DMS 273 treated with DMSO at 0.1 percent for 48 hours (cell line): ENCODE data around the gene DIPK1B.

Source experiments
- DNase-seq: peaks from one replicate; lab custom pipeline; 2025; lab: John Stamatoyannopoulos, UW

DIPK1B gene

DNA sequence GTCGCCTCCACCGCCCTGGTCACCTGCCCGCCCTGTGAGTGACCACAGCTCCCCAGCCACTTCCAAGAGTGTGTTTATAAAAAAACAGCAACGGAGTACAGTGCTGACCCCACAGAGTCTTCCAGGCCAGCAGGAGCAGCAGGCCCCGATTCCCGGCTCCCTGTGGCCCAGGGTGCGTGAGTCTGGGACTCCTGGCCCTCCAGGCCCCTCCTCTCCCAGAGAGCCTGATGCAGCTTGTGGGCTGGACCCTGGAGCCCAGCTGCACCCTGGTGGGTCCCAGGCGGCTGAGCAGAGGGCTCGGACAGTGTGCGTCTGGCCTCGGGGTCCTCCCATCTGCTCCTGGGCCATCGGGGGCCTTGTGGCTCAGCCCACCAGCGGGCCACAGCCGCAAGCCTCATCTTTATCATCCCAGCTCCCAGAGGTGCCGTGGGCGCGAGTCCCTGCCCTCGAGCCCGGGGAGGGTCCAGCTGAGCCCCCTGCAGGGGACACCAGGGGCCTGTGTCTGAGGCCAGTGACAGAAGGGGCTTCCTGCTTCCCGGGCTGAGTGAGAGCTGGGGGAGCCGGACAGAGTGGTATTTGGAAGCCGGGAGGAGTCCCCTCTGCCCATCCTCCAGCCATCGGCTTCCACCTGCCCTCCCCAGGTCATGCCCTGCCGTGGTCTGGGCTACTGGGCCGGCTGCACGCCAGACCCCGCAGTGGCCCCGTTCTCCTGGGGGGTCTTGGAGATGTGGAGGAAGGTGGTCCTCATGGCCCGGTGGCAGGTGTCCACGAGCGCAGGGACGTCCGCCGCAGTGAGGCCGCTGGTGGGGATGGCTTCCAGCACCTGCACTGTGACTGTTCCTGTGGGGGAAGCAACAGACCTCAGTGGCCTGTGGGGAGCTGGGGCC is 39.0 kb upstream of the DIPK1B start:
- DNase-seq: no peak

DNA sequence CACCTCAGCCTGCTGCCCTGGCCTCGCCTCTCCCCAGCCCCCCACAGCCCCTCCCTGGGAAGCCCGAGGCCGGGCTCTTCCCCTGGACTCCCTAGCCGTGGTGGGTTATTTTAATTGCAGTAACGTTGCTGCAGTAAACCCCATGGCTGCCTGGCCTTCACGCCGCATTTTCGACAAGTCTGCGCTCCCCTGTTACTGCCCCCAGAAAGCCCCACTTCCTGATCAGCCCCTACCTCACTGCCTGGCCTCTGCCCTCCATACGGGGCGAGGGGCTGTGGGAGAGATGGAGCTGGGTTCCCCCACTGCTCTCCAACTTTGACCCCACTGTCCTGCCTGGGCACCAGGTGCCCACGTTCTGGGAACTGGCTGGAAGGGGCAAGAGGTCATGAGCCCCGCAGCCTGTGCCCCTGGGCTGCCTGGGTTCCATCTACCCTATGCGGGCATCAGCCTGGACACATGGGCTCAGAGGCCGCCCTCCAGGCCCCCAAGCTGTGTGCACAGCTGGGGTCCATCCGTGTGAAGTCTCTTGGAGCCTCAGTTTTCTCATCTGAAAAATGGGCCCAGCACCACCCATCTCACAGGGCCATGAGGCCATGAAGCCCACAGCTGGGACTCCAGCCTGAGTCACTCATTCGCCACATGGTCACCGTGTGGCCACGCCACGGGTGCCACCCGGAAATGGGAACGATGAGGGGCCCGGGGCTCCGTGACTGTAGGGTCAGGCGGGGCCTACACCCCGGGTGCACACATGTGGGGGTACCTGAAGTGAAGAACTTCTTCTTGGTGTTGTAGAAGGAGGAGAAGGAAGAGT is 38.2 kb upstream of the DIPK1B start:
- DNase-seq: no peak

DNA sequence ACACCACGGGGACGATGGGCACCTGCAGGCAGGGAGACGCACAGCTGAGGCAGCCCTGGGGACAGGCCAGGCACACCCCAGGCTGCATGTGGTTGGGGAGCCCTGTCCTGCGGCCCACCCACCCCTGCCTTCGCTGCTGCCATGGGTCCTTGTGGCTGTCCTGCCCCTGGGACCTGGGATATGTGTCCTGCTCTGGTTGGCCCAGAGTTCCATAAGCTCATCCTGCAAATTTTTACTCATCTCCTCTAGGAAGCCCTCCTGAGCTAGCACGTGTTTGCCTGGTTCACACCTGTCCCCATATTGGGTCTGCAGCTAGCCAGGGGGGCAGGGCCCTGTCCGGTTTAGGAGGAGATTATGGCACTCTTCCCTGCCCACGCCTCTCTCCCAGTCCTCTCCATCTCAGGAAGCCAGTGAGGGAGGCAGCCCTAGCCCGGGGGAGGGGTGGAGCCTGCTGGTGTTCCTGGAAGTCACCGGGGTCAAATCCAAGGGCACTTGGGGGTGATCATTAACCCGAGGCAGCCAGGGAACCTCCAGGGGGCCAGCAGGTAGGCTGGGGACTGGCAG is 37.5 kb upstream of the DIPK1B start:
- DNase-seq: no peak

DNA sequence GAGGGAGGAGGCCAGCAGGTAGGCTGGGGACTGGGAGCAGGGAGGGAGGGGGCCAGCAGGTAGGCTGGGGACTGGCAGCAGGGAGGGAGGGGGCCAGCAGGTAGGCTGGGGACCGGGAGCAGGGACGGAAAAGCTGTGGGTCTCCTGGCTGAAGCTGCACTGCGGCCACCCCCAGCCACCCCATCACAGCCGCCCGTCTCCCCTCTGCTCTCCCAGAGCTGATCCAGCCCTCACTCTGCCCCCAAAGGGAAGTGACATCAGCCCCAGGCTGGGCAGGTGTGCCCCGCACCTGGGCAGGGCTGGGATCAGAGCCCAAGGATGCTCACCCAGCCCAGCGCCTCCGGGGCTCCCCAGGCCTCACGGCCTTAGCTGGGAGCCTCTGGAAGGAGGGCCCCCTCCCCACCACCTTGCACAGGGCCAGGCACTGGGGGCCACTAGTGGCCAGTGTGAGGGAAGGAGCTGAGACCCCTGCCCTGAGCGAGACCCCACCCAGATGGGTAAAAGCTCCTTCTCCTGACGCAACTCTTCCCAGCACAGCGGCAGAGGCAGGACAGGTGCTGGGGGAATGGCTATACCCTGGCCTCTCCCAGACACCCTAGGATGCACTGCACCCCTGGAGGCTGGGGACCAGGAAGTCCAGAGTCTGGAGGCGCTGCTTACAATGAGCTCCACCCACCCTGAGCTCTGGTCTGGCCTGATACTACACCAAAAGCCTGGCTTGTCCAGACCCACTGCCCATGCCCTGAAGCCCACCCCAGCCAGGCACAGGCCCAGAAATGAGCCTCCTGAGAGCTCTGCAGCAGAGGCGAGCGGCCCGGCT is 36.7 kb upstream of the DIPK1B start:
- DNase-seq: no peak

DNA sequence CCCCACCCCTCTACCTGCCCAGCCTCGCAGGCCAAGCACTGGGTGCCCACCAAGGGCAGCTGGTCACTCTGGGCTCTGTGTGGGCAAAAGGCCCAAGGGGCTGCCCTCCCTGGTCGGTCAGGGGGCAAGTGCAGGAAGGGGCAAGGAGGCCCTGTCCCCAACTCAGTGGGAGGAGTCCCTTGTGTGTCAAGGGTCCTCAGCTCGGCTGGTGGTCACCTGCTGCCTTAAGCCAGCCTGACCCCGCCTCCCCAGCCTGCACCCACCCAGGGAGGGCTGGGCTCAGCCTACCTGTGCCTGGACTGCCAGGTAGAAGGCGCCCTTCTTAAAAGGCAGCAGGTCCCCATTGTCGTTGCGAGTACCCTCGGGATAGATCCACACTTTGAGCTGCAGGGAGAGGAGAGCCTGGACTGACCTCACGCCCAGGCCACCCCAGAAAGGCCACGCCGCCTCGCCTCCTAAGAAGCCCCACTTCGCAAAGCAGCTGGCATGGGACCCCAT is 36.0 kb upstream of the DIPK1B start:
- DNase-seq: no peak

DNA sequence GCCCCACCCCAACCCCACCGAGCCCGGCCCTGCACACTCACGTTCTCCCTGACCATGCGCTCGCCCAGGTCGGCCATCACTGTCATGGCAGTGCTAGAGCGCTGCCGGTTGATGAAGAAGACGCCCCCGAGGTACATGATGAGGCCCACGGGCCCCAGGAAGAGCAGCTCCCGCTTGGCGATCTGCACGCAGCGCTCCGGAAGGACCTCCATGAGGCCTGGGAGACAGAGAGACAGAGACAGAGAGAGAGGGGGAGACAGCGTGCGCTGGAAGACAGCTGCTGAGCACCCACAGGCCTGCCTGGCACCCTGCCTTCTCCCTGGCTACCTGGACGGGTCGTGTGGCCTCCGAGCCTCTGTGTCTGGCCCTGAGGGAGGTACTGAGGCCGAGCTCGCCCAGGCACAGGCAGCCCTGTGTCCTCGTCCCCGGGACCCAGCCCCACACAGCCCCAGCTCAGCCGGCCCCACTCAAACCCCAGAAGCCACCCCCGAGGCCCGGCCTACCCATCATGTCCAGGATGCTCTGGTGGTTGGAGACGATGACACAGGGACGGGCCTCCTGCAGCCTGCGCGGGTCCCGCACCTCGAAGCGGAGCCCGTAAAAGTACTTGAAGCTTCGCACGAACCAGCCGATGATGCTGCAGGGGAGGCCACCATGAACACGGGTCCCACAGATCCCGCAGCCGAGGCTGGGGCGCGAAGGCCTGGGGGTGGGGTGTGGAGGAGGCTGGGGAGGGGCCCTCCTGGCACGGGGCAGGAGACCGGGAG is 35.3 kb upstream of the DIPK1B start:
- DNase-seq: no peak

DNA sequence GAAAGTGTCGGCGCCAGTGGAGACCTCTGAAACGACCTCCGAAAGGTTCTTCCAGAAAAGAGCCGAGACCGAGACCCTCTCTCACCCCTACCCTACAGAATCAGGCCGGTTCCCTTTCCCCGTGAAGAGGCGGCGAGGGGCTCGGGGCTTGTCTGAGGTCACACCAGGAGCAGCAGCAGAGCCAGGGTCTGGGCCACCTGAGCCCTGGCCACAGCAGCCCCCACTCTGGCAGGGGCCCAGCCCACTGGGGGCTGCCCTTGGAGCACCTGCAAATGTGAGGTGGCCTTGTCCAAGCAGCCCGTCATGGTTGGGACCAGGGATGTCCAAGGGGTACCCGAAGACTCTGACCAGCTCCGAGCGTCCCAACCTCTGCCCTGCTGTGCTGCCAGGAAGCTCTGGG is 34.3 kb upstream of the DIPK1B start:
- no peak for DNase-seq

DNA sequence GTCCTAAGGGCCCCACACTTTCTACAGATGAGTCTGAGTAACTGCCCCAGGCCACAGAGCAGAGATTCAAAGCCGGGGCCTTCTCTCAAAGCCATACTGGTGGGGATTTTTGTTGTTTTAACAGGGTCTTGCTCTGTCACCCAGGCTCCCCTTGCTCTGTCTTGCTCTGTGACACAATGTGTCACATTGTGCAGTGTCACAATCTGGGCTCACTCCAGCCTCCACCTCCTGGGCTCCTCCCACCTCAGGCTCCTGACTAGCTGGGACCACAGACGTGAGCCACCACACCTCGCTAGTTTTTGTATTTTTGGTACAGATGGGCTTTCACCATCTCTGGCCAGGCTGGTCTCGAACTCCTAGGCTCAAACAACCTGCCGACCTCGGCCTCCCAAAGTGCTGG is 33.7 kb upstream of the DIPK1B start:
- DNase-seq: no peak

DNA sequence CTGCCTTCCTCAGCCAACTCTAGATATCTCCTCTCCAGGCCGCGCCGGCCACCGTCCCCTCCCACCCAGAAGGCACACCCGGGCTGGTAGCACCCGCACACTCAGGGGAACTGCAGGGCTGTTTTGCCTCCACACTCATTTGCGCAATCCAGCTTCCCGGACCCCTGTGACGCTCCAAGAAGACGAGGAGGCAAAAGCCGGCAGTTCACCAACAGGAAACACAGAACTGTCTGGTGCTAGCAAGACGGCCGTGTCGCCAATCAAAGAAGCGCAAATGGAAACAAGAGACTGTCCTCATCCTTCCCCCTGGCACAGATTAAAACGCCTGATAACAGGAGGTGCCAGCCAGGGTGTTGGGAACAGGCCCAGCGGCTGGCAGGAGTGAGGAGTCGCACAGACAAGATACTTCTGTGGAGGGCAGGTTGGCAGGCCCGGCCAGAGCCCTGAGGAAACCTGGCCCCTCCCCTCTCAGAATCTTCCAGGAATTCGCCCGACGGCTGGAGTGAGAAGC is 32.9 kb upstream of the DIPK1B start:
- DNase-seq: no peak

DNA sequence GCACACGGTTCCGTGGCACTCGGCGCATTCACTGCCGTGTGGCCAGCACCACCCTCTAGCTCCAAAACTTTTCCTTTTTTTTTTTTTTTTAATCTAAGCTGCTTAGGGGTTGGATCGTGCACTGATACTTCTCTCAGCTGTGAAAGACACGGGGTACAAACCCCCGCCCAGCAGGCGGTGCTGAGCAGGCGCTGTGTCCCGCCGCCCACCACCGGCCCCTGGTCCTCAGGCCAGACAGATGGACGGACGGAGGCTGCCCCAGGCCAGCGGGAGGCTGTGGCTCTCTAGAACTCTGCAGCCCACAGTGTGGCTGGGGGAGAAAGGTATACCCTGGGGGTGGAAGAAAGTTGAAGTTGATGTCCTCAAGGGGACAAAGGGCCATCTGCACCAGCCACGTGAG is 31.3 kb upstream of the DIPK1B start:
- DNase-seq: no peak

DNA sequence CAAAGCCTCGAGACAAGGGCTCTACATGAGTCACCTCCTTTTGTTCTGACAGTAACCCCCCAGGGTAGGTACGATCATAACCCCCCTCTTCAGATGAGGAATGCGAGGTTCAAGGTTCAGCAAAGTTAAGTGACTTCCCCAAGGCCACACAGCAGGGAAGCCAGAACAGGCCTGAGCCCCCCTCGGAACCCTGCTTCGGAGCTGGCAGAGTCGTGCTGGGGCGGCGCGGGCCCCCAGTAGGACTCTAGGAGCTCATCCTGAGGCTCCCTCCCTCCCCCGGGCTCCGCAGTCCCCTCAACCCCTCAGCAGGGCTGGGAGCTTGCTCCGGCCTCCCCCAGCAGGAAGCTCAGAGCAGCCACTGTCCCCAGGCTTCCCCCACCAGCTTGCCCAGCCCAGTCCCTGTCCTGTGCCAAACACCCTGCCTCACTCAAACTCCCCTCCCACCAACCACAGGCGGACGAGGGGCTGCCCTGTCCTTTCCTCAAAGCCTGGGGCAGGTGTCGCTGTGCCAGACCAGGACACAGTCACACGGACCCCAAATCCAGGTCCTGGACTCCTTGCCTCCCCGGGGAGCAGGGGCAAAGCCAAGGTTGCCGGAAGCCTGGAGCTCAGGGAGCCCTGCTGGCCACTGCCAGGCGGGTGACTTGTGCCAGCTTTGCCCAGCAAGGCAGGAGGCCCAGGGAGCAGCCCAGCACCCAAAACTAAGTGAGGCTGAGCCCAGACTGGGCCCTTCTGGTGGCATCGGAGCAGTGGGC is 30.2 kb upstream of the DIPK1B start:
- no peak for DNase-seq

DNA sequence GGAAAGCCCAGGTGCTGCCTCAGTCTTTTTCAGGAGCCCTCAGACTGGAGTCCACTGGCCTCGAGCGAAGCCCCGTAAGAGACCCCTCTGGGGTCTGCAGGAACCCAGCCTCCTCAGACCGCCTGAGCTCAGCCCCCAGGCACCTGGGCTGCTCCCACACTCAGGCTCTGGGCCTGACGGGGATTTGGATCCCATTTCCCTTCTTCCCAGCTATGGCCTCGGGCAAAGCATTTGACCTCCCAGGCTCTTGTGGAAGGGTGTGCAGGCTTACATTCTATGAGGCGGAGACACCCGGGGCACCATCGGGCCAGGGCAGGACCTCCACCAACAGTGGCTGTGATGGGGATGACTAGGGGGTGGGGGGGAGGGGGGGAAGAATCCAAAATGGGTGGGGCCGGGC is 29.7 kb upstream of the DIPK1B start:
- DNase-seq: no peak

DNA sequence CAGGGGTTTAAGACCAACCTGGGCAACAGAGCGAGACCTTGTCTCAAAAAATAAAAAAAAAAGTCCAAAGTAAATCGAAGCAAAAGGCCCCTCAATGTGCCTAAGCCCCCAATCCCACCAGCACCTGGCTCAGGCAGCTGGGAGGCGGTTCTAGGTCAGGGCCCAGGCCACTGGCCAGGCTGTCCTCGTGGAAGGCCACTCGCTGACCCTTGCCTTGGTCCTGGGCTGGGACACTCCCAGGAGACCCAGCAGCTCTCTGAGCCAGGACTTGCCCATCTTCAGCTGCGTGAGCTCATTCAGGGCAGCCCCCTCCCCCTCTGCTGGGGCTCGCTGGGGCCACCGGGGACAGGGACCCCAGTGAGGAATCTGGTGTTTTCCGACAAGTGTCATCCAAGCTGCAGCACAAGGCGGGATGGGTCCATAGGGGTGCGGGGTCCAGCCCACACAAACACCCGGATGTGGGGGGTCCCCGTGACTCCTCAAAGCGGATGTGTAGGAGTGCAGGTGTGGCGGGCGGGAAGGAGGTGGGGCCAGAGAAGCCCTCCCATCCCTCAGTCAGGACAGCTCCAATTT is 29.1 kb upstream of the DIPK1B start:
- DNase-seq: no peak

DNA sequence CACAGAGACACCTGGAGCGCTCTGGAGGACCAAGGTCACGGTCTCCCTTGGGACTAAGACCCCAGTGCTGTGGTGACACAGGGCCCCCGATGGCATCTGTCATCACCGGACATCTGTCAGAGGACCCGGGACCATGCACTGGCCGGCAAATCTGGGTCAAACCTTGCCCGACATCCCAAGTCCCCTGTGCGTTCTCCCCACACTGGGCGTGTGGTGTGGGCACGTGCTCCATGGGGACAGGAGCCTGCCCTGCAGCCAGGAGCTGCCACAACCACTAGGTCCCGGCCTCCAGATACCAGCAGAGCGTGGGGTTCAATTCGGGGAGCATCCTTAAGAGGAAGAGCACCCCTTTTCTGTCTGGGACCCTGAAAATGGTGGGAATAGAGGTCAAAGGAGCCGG is 28.6 kb upstream of the DIPK1B start:
- no peak for DNase-seq

DNA sequence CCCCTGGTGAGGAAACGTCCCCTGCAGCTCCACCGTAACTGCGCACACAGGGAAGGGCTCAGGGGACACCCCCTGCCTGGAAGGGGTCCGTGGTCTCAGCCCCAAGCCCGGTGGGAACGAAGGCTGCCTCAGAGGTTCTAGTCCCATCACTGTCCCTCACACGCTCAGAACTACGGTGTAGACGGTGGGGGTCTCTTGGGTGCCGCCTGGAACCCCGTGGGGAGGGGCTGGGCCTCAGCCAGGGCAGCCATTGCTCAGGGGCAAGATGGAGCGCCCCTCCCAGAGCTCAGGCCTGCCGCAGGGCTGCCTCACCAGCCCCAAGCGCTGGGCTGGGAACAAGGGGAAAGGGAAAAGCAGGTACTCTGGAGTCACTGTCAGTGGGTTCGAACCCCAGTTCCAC is 28.0 kb upstream of the DIPK1B start:
- no peak for DNase-seq

DNA sequence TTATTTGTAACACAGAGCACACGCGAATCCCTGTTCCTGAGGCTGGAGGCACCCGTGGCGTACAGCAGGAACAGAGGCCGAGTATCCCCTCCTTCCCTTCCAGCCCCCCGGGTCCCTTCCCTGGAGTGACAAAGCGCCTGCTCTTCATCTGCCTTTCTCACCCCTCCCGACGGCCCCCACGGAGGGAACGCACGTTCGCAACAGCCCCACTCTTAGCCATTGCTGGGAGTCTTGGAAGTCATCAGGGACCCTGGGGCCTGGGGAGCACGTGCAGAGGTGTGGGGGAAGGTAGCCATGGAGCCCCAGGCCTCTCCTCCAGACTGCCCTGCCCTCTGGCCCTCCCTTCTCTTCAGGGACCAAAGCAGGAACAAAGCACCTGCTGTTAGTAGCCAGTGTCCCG is 27.6 kb upstream of the DIPK1B start:
- no peak for DNase-seq

DNA sequence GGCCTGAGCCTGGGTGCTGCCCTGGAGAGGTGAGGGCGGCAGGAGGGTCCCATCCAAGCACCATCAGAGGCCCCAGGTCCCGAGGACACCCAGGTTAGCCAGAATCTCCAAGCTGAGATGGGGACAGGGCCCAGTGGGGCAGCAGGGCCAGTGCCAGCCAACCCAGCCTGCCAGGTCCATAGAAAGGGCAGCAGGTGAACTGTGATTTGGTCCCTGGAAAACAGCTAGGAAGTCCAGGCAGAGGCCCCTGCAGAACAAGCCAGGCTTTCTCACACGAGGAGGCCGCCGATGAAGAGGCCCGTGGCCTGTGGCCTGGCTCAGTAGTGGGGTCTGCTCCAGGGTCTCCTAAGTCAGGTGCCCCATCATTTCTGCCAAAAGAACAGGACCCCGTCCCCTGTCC is 27.2 kb upstream of the DIPK1B start:
- DNase-seq: no peak

DNA sequence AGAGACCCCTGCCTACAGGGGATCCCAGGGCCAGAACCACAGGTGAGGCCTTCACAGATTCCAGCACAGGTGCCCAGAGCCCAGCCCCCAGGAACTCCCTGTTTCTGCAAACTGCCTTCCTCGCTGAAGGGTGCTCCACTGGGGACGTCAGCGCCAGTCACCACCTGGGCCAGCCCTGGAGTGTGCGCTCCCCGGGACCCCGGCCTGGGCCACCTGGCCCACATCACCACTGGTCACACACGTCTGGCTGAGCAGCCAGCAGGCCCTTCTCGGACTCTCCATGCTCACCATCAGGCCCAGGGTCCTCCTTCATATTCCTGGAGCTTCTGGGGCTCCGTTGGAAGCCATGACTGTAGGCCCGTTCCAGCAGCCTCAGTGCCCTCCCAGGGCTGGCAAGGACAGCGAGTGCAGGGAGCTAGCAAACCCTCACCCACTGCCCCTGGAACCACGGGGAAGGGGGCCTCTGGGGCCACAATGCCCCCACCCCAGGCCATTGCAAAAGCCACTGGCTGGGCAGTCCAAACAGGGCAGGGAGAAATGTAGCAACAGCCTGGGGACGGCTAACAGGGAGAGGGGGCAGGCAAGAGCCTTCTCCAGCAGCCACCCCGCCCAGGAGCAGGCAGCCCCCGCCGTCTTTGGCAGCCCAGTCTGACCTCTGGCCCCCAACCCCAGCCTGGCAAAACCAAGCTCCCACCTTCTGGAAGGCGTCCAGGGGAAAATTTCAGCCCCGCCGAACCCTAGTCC is 26.4 kb upstream of the DIPK1B start:
- DNase-seq: no peak

DNA sequence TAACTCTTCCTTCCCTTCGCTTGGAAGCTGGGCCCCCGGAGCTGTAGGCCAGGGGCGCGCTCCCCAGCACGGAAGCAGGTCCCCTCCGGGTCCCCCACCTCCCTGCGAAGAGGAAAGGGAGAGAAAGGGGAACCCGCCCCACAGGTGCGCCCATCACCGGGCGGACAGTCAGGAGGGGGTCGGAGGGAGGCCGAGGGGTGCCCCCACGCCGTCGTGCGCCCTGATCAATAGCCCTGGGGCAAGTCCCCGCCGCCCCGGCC is 25.9 kb upstream of the DIPK1B start:
- no peak for DNase-seq
